ENCODE measurements around the gene NAPSA.
A peak's percentile ranks its signal among the peaks of the same experiment; 100 is the strongest.

The NAPSA gene

DNA sequence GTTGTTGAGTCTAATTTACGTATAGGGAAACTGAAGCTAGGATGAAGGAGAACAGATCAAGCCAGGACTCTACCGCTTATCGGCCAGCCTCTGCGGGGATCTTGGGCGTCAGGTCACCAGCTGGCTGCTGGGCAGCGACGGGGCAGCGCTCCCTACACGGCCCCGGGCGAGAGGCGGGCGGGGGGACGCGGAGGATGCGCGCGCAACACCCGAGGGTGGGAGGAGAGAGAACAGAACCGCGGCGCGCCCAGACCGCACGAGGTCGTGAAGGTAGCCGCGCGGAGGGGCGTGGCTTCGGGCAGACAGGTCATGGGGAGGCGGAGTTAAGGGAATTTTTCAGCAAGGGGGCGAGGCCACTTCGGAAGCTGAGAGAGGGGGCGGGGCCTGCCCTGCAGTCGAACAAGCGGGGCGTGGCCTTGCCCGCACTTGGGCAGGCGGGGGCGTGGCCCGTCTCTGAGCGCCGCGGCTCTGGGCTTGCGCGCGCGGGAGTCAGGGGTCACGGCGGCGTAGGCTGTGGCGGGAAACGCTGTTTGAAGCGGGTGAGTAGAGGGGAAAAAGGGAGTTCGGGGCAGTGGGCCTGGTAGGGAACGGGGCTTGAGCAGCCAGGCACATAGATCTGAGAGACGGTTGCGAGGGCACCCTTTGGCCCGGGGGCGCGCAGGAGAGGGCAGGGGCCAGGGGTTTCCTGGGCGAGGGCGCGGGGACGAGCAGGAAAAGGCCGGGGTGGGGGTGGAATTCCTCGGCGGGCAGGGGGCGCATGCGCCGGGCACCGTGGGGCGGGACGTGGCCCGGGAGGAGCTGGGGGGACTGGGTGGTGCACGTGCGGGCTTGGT lies 18.6 kb upstream of the NAPSA start, which contains the start of gene POLD1:
POLD1 (plus strand) TSS at position 496 of the 833 bp plus-strand sequence. CDS start 14,505 bp downstream, outside the sequence.
- peak within 1 kb of the TSS; percentile 97 for H3K9ac ChIP-seq (ENCODE audit: low read length)
- no peaks in the 10 kb centered on the region for H3K9me3 ChIP-seq (ENCODE audit: insufficient read depth, low read length)
- H3K79me2 ChIP-seq (ENCODE audit: low read length), result peaks cover 49% of the 10 kb centered on the region
- TF ChIP-seq EZH2phosphoT487 (IDR thresholded peaks at IDR 0.05; ENCODE audit: low read depth), result no peak
- H3K4me1 ChIP-seq (ENCODE audit: low read length), result peaks cover 15% of the 10 kb centered on the region
- 0 out of 2 replicates have a peak within 1 kb of the TSS, but pooled peaks have one; percentile 12 for H2AFZ ChIP-seq (ENCODE audit: low read depth, low read length)
- no peaks in the 10 kb centered on the region for H3K27me3 ChIP-seq (ENCODE audit: low read depth, low read length)
- peak within 1 kb of the TSS; percentile 71 for H3K27ac ChIP-seq (ENCODE audit: low read length)
- peaks cover 22% of the 10 kb centered on the region for H4K20me1 ChIP-seq (ENCODE audit: insufficient read depth, low read length)
- H3K36me3 ChIP-seq (replicated peaks; ENCODE audit: low read depth, low read length), result peaks cover 40% of the 10 kb centered on the region
- H3K4me2 ChIP-seq (ENCODE audit: low read length), result peak within 1 kb of the TSS; percentile 94
- H3K4me3 ChIP-seq (ENCODE audit: low read length), result peak within 1 kb of the TSS; percentile 97

DNA sequence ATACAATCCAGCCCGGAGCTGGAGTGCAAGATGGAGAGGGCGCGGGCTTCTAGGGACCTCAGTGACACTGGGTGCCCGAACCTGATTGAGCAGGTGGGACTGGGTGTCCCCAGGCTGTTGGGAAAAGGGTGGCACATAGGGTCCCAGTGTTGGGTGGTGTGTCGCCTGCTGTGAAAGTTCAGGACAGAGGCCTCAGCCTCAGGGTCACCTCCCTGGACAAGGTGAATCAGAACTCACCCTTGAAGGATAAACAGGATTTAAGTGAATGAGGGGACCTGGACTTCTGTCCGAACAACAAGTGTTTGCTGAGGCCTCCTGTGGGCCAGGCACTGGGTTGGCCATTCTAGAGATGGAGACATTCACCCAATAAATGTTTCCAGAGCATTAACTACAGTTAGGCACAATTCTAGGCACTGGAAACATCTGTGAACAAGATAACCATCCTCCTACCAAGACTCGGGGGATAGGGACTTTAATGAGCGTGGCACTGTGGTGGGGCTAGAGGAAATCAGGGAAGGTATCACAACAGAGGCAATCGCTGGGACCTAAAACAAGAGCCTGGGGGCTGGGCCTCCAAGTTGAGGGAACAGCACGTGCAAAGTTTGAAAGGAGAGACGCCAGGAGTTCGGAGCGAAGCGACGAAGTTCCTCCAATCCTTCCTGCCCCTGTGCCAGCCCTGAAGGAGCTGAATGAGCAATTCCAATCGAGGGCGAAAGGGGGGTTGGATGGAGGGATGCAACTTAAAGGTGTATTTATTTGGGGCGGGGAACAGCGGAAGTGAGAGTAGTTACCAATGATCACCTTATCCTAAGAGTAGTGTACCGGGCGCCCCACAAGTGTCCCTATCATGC lies 17.8 kb upstream of the NAPSA start:
- peak overlapping the region; percentile 66 for H3K9ac ChIP-seq (ENCODE audit: low read length)
- H4K20me1 ChIP-seq (ENCODE audit: insufficient read depth, low read length), result peaks cover 22% of the 10 kb centered on the region
- H3K4me1 ChIP-seq (ENCODE audit: low read length), result peaks cover 15% of the 10 kb centered on the region
- no peak for TF ChIP-seq EZH2phosphoT487 (IDR thresholded peaks at IDR 0.05; ENCODE audit: low read depth)
- TF ChIP-seq, protein P1, sequence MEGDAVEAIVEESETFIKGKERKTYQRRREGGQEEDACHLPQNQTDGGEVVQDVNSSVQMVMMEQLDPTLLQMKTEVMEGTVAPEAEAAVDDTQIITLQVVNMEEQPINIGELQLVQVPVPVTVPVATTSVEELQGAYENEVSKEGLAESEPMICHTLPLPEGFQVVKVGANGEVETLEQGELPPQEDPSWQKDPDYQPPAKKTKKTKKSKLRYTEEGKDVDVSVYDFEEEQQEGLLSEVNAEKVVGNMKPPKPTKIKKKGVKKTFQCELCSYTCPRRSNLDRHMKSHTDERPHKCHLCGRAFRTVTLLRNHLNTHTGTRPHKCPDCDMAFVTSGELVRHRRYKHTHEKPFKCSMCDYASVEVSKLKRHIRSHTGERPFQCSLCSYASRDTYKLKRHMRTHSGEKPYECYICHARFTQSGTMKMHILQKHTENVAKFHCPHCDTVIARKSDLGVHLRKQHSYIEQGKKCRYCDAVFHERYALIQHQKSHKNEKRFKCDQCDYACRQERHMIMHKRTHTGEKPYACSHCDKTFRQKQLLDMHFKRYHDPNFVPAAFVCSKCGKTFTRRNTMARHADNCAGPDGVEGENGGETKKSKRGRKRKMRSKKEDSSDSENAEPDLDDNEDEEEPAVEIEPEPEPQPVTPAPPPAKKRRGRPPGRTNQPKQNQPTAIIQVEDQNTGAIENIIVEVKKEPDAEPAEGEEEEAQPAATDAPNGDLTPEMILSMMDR (IDR thresholded peaks at IDR 0.05; ENCODE audit: low read depth, low read length), result no peak
- peak overlapping the region; percentile 50 for H3K27ac ChIP-seq (ENCODE audit: low read length)
- H3K4me3 ChIP-seq (ENCODE audit: low read length), result peak overlapping the region; percentile 97
- H3K4me2 ChIP-seq (ENCODE audit: low read length), result peak overlapping the region; percentile 72
- no peak overlapping the region for H2AFZ ChIP-seq (ENCODE audit: low read depth, low read length)
- H3K36me3 ChIP-seq (replicated peaks; ENCODE audit: low read depth, low read length), result peaks cover 42% of the 10 kb centered on the region
- no peaks in the 10 kb centered on the region for H3K27me3 ChIP-seq (ENCODE audit: low read depth, low read length)
- peaks cover 41% of the 10 kb centered on the region for H3K79me2 ChIP-seq (ENCODE audit: low read length)
- no peaks in the 10 kb centered on the region for H3K9me3 ChIP-seq (ENCODE audit: insufficient read depth, low read length)

DNA sequence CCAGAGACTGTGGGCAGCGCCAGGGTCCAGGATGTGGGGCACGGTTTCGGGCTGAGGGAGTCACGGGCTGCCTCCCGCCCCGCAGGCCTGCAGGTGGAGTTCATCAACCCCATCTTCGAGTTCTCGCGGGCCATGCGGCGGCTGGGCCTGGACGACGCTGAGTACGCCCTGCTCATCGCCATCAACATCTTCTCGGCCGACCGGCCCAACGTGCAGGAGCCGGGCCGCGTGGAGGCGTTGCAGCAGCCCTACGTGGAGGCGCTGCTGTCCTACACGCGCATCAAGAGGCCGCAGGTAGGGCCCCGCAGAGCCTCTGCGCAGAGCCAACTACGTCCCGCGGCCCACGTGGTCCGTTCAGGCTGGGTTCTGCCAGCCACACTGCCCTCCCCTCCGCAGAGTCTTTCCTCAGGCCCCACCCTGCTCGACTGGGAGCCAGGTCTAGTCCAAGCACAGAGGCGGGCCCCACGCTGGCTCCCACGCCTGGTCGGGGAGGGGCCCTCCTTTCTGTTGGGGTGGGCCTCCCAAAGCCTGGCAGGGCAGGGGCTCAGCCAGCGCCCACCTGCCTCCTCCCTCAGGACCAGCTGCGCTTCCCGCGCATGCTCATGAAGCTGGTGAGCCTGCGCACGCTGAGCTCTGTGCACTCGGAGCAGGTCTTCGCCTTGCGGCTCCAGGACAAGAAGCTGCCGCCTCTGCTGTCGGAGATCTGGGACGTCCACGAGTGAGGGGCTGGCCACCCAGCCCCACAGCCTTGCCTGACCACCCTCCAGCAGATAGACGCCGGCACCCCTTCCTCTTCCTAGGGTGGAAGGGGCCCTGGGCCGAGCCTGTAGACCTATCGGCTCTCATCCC lies 16.7 kb upstream of the NAPSA start:
- H3K79me2 ChIP-seq (ENCODE audit: low read length), result peaks cover 30% of the 10 kb centered on the region
- H3K9me3 ChIP-seq (ENCODE audit: insufficient read depth, low read length), result no peaks in the 10 kb centered on the region
- H3K4me2 ChIP-seq (ENCODE audit: low read length), result no peak overlapping the region
- H3K9ac ChIP-seq (ENCODE audit: low read length), result no peak overlapping the region
- peaks cover 23% of the 10 kb centered on the region for H4K20me1 ChIP-seq (ENCODE audit: insufficient read depth, low read length)
- no peaks in the 10 kb centered on the region for H3K27me3 ChIP-seq (ENCODE audit: low read depth, low read length)
- peaks cover 16% of the 10 kb centered on the region for H3K4me1 ChIP-seq (ENCODE audit: low read length)
- TF ChIP-seq, protein P1 (IDR thresholded peaks at IDR 0.05; ENCODE audit: low read depth, low read length), result no peak
- TF ChIP-seq EZH2phosphoT487 (IDR thresholded peaks at IDR 0.05; ENCODE audit: low read depth), result no peak
- no peak overlapping the region for H2AFZ ChIP-seq (ENCODE audit: low read depth, low read length)
- no peak overlapping the region for H3K27ac ChIP-seq (ENCODE audit: low read length)
- peaks cover 39% of the 10 kb centered on the region for H3K36me3 ChIP-seq (replicated peaks; ENCODE audit: low read depth, low read length)
- H3K4me3 ChIP-seq (ENCODE audit: low read length), result no peak overlapping the region

DNA sequence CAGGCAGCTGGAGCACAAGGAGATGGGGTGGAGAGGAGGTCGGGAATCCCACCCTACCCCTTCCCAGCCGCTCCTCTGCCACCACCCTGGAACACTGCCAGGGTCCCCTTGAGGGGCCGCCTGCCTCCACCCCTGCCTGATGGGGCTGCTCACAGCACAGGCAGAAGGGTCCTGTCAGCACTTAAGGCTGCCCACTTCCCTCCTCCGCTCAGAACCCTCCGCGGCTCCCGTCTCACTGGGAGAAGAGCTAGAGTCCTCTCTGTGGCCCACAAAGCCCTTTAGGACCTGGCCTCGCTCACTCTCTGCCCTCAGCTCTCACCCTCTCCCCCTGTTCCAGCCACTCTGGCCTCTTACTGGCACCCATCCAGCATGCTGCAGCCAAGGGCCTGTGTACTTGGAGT lies 15.3 kb upstream of the NAPSA start:
- H3K79me2 ChIP-seq (ENCODE audit: low read length), result peaks cover 16% of the 10 kb centered on the region
- no peak overlapping the region for H3K27ac ChIP-seq (ENCODE audit: low read length)
- no peak for TF ChIP-seq EZH2phosphoT487 (IDR thresholded peaks at IDR 0.05; ENCODE audit: low read depth)
- TF ChIP-seq, protein P1 (IDR thresholded peaks at IDR 0.05; ENCODE audit: low read depth, low read length), result no peak
- no peak overlapping the region for H3K4me2 ChIP-seq (ENCODE audit: low read length)
- H3K9ac ChIP-seq (ENCODE audit: low read length), result no peak overlapping the region
- no peak overlapping the region for H3K4me3 ChIP-seq (ENCODE audit: low read length)
- H3K27me3 ChIP-seq (ENCODE audit: low read depth, low read length), result no peaks in the 10 kb centered on the region
- no peak overlapping the region for H2AFZ ChIP-seq (ENCODE audit: low read depth, low read length)
- no peaks in the 10 kb centered on the region for H3K9me3 ChIP-seq (ENCODE audit: insufficient read depth, low read length)
- peaks cover 16% of the 10 kb centered on the region for H4K20me1 ChIP-seq (ENCODE audit: insufficient read depth, low read length)
- peaks cover 16% of the 10 kb centered on the region for H3K4me1 ChIP-seq (ENCODE audit: low read length)
- peaks cover 30% of the 10 kb centered on the region for H3K36me3 ChIP-seq (replicated peaks; ENCODE audit: low read depth, low read length)
